Cardiac ventricle fibroblast (primary cell): ENCODE measurements around the gene SLC9C2. TPM values are rescaled to one million over a fixed set of nuclear protein-coding genes. Genes with fewer than 3 reads are reported as not detected.

Experiments
- total RNA-seq: library from RNA; depleted of rRNA; stranded (reverse); fragments of >200 nt; gene quantifications from 2 replicates; pipeline ENCODE4 v1.2.3, GENCODE V29; 2015

SLC9C2 gene, protein sequence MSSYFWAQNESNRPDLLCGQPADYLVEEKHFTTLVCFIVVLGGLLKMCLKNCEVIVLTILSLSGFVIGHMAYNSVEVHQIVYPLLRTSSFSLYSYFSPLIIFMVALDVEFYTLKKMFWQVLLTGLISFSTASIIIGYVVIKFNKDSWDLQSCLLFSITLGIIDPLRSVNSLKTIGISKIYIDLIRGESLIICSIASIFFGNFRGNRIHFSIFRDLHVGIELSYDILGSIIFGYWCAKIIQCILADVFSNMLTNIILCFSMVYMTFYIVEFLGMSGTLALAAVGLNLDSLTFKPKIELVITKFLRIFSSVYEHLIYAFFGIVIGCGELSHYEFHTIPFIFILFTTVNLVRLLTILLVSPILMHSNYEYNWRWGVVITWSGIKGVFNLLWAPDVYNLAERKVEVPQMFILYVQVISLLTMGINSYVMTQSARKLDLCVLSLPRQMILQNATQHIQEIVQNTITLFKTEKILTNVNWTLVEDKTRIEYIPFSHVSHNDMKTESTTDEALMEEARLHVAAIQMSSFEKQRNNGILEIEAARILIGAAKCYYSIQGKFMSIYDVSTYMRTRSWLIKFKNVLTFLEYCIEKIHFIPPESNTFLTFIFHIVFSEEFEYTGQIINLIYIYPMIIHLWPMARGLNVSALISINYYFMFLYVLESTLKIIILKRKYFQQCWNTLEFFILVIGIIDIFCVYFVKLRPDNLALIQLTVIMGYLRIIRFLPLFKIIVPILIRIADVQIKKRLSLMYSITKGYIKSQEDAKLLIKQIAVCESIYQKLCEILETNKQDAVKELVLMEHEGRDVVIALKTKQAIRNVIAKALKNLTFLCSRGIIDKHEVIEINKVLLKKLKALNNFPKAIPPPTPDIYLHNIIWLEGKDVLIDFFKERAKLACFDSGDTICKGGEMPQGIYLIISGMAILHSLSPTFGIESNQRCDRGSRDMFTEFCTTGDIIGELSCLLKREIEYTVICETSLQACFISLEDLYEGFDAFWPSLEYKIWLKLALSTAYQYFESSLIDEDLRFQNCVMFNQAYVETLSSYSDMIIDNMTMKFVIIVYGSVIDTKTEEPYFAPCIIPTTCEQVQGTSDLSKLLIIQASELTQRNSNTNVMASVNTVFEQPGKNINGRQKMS
- total RNA-seq, result not detected in 2 replicates

DNA sequence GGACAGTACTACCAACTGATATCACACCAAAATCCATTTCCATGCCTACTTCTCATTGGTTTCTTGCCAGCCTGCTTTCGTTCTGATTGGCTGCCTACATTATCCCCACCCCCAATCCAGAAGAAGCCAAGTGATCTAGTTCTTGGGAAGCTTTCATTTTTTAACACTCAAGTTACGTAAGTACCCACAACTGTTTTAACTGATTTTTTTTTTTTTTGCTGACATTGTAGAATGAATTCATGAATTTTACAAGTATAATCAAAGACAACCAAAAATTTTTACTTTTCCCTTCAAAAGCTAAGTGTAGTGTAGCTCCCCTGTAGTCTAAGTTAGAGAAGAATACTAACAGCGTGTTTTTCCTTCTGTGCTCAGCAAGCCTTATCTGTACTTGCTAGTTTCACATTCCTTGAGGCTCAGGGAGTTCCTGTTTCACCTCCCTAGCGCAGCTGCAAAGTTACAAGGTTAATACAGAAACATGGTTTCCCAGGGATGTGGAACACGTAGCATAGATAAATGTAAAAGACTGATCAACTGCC lies at the start of gene SLC9C2:
Gene SLC9C2, minus strand, starts transcription at position 17 of the 536 bp plus-strand sequence. CDS start 1,296 bp downstream, outside the sequence.

DNA sequence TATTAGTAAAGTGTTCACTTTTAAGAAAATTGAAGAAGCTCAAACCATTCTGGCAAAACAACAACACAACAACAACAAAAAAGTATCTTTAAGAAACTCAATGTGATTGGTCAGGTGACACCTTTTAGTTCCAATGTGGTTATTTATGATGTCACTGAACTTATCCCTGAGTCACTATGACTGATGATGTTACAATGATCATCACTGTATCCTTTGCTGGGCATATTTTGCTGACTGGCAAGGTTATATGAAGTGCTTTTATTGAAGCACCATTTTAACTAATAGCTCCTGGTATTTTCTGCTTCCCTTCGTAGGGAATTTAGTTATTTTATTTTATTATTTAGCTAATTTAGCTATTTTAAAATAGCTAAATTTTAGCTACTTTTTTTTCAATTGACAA lies 32.2 kb upstream of the SLC9C2 start, which contains the start of gene TEX50:
Gene TEX50, plus strand, starts transcription at position 223 of the 400 bp plus-strand sequence. CDS start 184 bp downstream, outside the sequence.

DNA sequence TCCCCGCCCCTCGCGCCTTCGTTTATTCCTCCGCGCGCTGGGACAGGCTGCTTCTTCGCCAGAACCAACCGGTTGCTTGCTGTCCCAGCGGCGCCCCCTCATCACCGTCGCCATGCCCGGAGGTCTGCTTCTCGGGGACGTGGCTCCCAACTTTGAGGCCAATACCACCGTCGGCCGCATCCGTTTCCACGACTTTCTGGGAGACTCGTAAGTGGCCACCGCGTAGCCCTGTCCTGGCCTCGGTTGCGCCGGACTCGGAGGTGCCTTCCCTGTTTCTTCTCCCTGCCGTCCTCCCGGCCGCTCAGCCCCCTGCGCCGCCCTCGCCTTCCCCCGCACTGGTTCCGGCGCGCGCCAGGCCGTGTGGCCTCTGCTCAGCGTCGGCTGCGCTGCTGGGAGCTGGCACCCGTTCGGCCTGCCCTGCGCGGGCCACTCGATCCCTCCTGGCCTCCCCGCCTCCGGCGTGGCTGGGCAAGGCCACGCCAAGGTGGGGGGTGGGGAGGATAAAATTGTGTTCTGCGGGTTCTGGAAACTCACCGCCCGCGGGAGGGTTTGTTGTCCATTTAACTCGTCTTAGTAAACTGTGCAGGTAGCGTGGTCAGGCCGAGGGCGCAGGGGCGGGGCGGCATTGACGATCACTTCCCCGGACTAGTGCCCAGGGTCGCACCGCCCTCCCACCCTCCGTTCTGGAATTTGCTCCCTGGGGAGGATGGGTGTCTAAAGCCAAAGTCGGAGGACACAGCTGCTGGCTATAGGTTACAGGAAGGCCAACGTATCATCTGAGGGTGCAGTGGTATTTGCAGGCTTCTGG lies 125.4 kb downstream of the SLC9C2 start, which contains the start of gene PRDX6:
Gene PRDX6, plus strand, starts transcription at position 50 of the 808 bp plus-strand sequence. Its CDS starts 63 bp downstream, at position 113.

Other genes starting within 250 kb of the SLC9C2 start
- gene PRDX6, start 125.7 kb downstream of the SLC9C2 start, total RNA-seq, result 367 and 548 TPM in 2 replicates
- not detected in 2 replicates for gene TEX50, start 32.3 kb upstream of the SLC9C2 start, total RNA-seq
- not detected in 2 replicates for gene ANKRD45, start 66.8 kb upstream of the SLC9C2 start, total RNA-seq
- 19.5 and 22.3 TPM in 2 replicates for gene KLHL20, start 111.9 kb upstream of the SLC9C2 start, total RNA-seq
- 10.9 and 11.9 TPM in 2 replicates for gene DARS2, start 221.6 kb upstream of the SLC9C2 start, total RNA-seq
- gene CENPL, start 221.8 kb upstream of the SLC9C2 start, total RNA-seq, result 4.4 and 10.4 TPM in 2 replicates